A549 (cell line): Measurements from ENCODE around the gene MYDGF. TPM values are rescaled to one million over a fixed set of nuclear protein-coding genes. Genes with fewer than 3 reads are reported as not detected.

ENCODE experiments used
- ATAC-seq, 2 experiments: fragments of 200-7000 bp in 1 of 2; fragments of >200 bp in 1 of 2; cut with Nextera tagmentation in 1 of 2; cut with Tn5 transposase in 1 of 2; 3 replicates each; pipeline versions ENCODE4 v1.8.0 to v1.9.1; 2018 to 2020; ENCODE audit warnings: mild to moderate bottlenecking in 1 of 2, moderate library complexity in 1 of 2
- CTCF ChIA-PET: fragments of 300-600 bp; sonication (Branson Sonifier 250); formaldehyde crosslinking; extraction: SDS; loops from one replicate; lab custom pipeline; 2021; ENCODE audit warnings: antibody characterized with exemption, inconsistent platforms; lab: Yijun Ruan, JAX
- POLR2A ChIA-PET: fragments of 350-600 bp; formaldehyde crosslinking; extraction: SDS; loops from one replicate; lab custom pipeline; 2021; ENCODE audit warnings: antibody characterized with exemption, inconsistent platforms; lab: Yijun Ruan, JAX
- DNase-seq, 2 experiments: peaks; one replicate each; pipeline versions ENCODE4 v3.0.0 to v3.0.0-alpha.2; 2011 to 2016; ENCODE audit warnings: low read depth in 1 of 2, low spot score in 1 of 2
- FAIRE-seq: peaks from 2 replicates; lab custom pipeline; 2011; peaks lifted over from hg19 to GRCh38; lab: Jason Lieb, UNC
- H3K27ac ChIP-seq, 2 experiments: fragments of >200 bp; sonication (Bioruptor Twin); formaldehyde crosslinking; 3 replicates each; pipeline ENCODE4 v1.5.1; 2016 to 2017
- H3K4me1 ChIP-seq: fragments of >200 bp; sonication (Bioruptor Twin); formaldehyde crosslinking; 3 replicates; pipeline ENCODE4 v1.6.1; 2016
- H3K4me2 ChIP-seq: fragments of >200 bp; sonication (Bioruptor Twin); formaldehyde crosslinking; 3 replicates; pipeline ENCODE4 v1.6.1; 2016
- H3K4me3 ChIP-seq: fragments of >200 bp; sonication (Bioruptor Twin); formaldehyde crosslinking; 3 replicates; pipeline ENCODE4 v1.5.1; 2016
- H3K9me3 ChIP-seq: fragments of >200 bp; sonication (Bioruptor Twin); formaldehyde crosslinking; 3 replicates; pipeline ENCODE4 v1.6.1; 2016
- CBX2 ChIP-seq: fragments of 200-600 bp; sonication (generic); IDR thresholded peaks from 2 replicates; pipeline ENCODE4 v1.6.1; 2016; ENCODE audit warnings: low read depth, mild to moderate bottlenecking, borderline replicate concordance
- CHD4 ChIP-seq: fragments of 200-600 bp; sonication (generic); IDR thresholded peaks from 2 replicates; pipeline ENCODE4 v1.6.1; 2016; ENCODE audit warnings: antibody characterized with exemption, mild to moderate bottlenecking, borderline replicate concordance
- CTCF ChIP-seq: fragments of >200 bp; sonication (Bioruptor Twin); formaldehyde crosslinking; IDR thresholded peaks from 3 replicates; pipeline ENCODE4 v1.5.1; 2016
- EHMT2 ChIP-seq: fragments of 200-600 bp; sonication (generic); IDR thresholded peaks from 2 replicates; pipeline ENCODE4 v1.6.1; 2016; ENCODE audit warnings: antibody characterized with exemption, low read depth, mild to moderate bottlenecking, moderate library complexity
- ELK1 ChIP-seq: fragments of 150-350 bp; IDR thresholded peaks from 2 replicates; pipeline ENCODE4 v1.6.1; 2014; ENCODE audit warnings: low read depth, mild to moderate bottlenecking, low read length
- HDAC2 ChIP-seq: fragments of 200-600 bp; sonication (generic); IDR thresholded peaks from 2 replicates; pipeline ENCODE4 v1.6.1; 2016
- HES2 ChIP-seq: fragments of >200 bp; sonication (Bioruptor Twin); formaldehyde crosslinking; IDR thresholded peaks from 2 replicates; pipeline ENCODE4 v1.6.1; 2016
- HEYL ChIP-seq: fragments of 250-450 bp; sonication (Bioruptor Pico); IDR thresholded peaks from 2 replicates; pipeline ENCODE4 v1.8.0; 2021; ENCODE audit warnings: mild to moderate bottlenecking, moderate library complexity
- HMGXB4 ChIP-seq: fragments of 250-450 bp; sonication (Bioruptor Pico); IDR thresholded peaks from 2 replicates; pipeline ENCODE4 v1.5.0; 2021; ENCODE audit warnings: mild to moderate bottlenecking, moderate library complexity, borderline replicate concordance
- HOXA7 ChIP-seq: fragments of 250-450 bp; sonication (Bioruptor Pico); IDR thresholded peaks from 2 replicates; pipeline ENCODE4 v1.5.0; 2020; ENCODE audit warnings: mild to moderate bottlenecking, moderate library complexity
- JUNB ChIP-seq: fragments of >200 bp; sonication (Bioruptor Twin); formaldehyde crosslinking; IDR thresholded peaks from 2 replicates; pipeline ENCODE4 v1.6.1; 2016
- KDM5A ChIP-seq: fragments of 200-600 bp; sonication (generic); IDR thresholded peaks from 2 replicates; pipeline ENCODE4 v1.6.1; 2016; ENCODE audit warnings: antibody characterized with exemption, mild to moderate bottlenecking
- MAFK ChIP-seq: fragments of 450-650 bp; IDR thresholded peaks from 2 replicates; pipeline ENCODE4 v1.6.1; 2014; ENCODE audit not compliant: partially characterized antibody
- MYC ChIP-seq: IDR thresholded peaks from 2 replicates; pipeline ENCODE4 v1.6.1; 2012; ENCODE audit warnings: mild to moderate bottlenecking, inconsistent platforms, low read length, improper control_type of control experiment, borderline replicate concordance
- NFE2L2 ChIP-seq: fragments of 150-350 bp; conservative IDR thresholded peaks from 2 replicates; pipeline ENCODE4 v1.6.1; 2014; ENCODE audit warnings: low read length
- NPAS2 ChIP-seq: fragments of 250-450 bp; sonication (Bioruptor Pico); IDR thresholded peaks from 2 replicates; pipeline ENCODE4 v1.8.0; 2022; ENCODE audit warnings: mild to moderate bottlenecking, moderate library complexity, borderline replicate concordance
- NR3C1 ChIP-seq: fragments of >200 bp; sonication (Bioruptor Twin); formaldehyde crosslinking; IDR thresholded peaks from 3 replicates; pipeline ENCODE4 v1.6.1; 2017
- PBX3 ChIP-seq: IDR thresholded peaks from 2 replicates; pipeline ENCODE4 v1.6.1; 2012
- PHF8 ChIP-seq: fragments of 200-600 bp; sonication (generic); IDR thresholded peaks from 2 replicates; pipeline ENCODE4 v1.6.1; 2016; ENCODE audit warnings: low read depth, mild to moderate bottlenecking, antibody characterized with exemption, moderate library complexity, borderline replicate concordance
- POLR2A ChIP-seq: IDR thresholded peaks from 2 replicates; pipeline ENCODE4 v1.6.1; 2012; ENCODE audit warnings: mild to moderate bottlenecking, low read length
- RAD21 ChIP-seq, 2 experiments: fragments of >200 bp in 1 of 2; sonication (Bioruptor Twin) in 1 of 2; formaldehyde crosslinking in 1 of 2; IDR thresholded peaks in 1 of 2; conservative IDR thresholded peaks in 1 of 2; 2 replicates in 1 of 2; 3 replicates in 1 of 2; pipeline ENCODE4 v1.6.1; 2012 to 2018; ENCODE audit warnings: inconsistent platforms in 1 of 2
- RCOR1 ChIP-seq: fragments of 150-350 bp; IDR thresholded peaks from 2 replicates; pipeline ENCODE4 v1.6.1; 2014; ENCODE audit warnings: antibody characterized with exemption, low read length, low read depth
- RFX5 ChIP-seq: fragments of 450-650 bp; IDR thresholded peaks from 2 replicates; pipeline ENCODE4 v1.7.1; 2014; ENCODE audit warnings: antibody characterized with exemption, mild to moderate bottlenecking, moderate library complexity
- RNF2 ChIP-seq: fragments of 200-600 bp; sonication (generic); IDR thresholded peaks from 2 replicates; pipeline ENCODE4 v1.6.1; 2016; ENCODE audit warnings: low read depth, mild to moderate bottlenecking, antibody characterized with exemption, moderate library complexity, borderline replicate concordance
- USF2 ChIP-seq: fragments of 450-650 bp; IDR thresholded peaks from 2 replicates; pipeline ENCODE4 v1.6.1; 2014; ENCODE audit warnings: antibody characterized with exemption
- ZSCAN20 ChIP-seq: fragments of 250-450 bp; sonication (Bioruptor Pico); IDR thresholded peaks from 2 replicates; pipeline ENCODE4 v1.8.0; 2022; ENCODE audit warnings: mild to moderate bottlenecking, moderate library complexity
- WGBS: methylation state at CpG from one replicate; pipeline ENCODE4 v1.1.6; 2017; ENCODE audit errors: missing lambda C conversion rate; 5-methylcytosine and 5-hydroxymethylcytosine counted together
- polyA plus RNA-seq, 4 experiments: library from polyadenylated mRNA; depleted of rRNA in 3 of 4; stranded (reverse); fragments of >200 nt; fragmentation: RNase III in 1 of 4; extraction: RNeasy Plus Mini Kit Qiagen cat#74134 plus additional on column Dnase treatment in 1 of 4; gene quantifications; 2 replicates in 3 of 4; 3 replicates in 1 of 4; pipeline ENCODE4 v1.2.3, GENCODE V29; 2011 to 2017

Gene MYDGF
- polyA plus RNA-seq, 2 of the 4 experiments (the other 2 are of a cell fraction): 62.1 to 107 TPM

GRCh38 chr19:4624301-4624700 is 45.8 kb downstream of the MYDGF start:
- POLR2A ChIA-PET: no interaction called here

GRCh38 chr19:4622695-4623421 is 47.3 kb downstream of the MYDGF start:
- Histone ChIP-seq H3K4me3 (no peak overlapping the region), H3K4me1 (peaks cover 22% of the 10 kb centered on the region; the same call in 2 of the 3 replicates), H3K4me2 (no peak overlapping the region), H3K27ac (0 out of 6 replicates have a peak overlapping the region, but pooled peaks of 1 of the 2 experiments have one; percentile 30), H3K9me3 (no peaks in the 10 kb centered on the region)
- 61% methylated on average over 12 of the region's 12 CpGs for WGBS
- FAIRE-seq (no peak), ATAC-seq (peak; percentile 57 to 65; a peak in 4 of 6 replicates), DNase-seq (no peak)
- POLR2A ChIA-PET: no interaction called here
- TF ChIP-seq KDM5A (no peak), NFE2L2 (no peak), CBX2 (no peak), EHMT2 (no peak), PBX3 (no peak)
- CTCF ChIA-PET: interaction anchor here (0.6 to 5.9 kb wide), 8 partner anchors 11 to 122 kb away, joined by 3 to 39 read pairs (median 6); no protein-coding TSS in a partner anchor

More at GRCh38 chr19:4624301-4624700, 45.8 kb downstream of the MYDGF start:
- TF ChIP-seq HOXA7 (no peak), HMGXB4 (CRISPR knock-in tag) (no peak), EHMT2 (no peak), MAFK (no peak), CHD4 (no peak), NPAS2 (CRISPR knock-in tag) (no peak), POLR2A (no peak), NR3C1 (no peak), MYC (no peak), HES2 (no peak), HDAC2 (no peak), RCOR1 (no peak), RNF2 (no peak), RAD21 (conservative IDR thresholded peaks at IDR 0.05 in 1 of 2, IDR thresholded peaks at IDR 0.05 in 1 of 2) (no peak)
- H3K9me3 ChIP-seq: no peaks in the 10 kb centered on the region
- no peak overlapping the region for H3K4me3 ChIP-seq
- H3K4me2 ChIP-seq: no peak overlapping the region
- FAIRE-seq (no peak), ATAC-seq (no peak), DNase-seq (no peak)
- WGBS: 68% methylated on average over 5 of the region's 5 CpGs
- peaks cover 22% of the 10 kb centered on the region; the same call in 2 of the 3 replicates for H3K4me1 ChIP-seq
- peak overlapping the region; percentile 40 to 71; a peak in 4 of 6 replicates for H3K27ac ChIP-seq
- CTCF ChIA-PET: interaction anchor here (0.6 to 5.9 kb wide), 10 partner anchors 9 to 108 kb away, joined by 3 to 39 read pairs (median 4); no protein-coding TSS in a partner anchor

GRCh38 chr19:4620675-4621074 is 49.5 kb downstream of the MYDGF start:
- ATAC-seq (no peak), FAIRE-seq (no peak), DNase-seq (no peak)
- H3K27ac ChIP-seq: no peak overlapping the region
- peaks cover 22% of the 10 kb centered on the region; the same call in 2 of the 3 replicates for H3K4me1 ChIP-seq
- H3K4me3 ChIP-seq: no peak overlapping the region
- H3K4me2 ChIP-seq: no peak overlapping the region
- 60% methylated on average over 2 of the region's 2 CpGs for WGBS
- ChIA-PET POLR2A (interaction anchor here (0.6 kb wide), 1 partner anchor 28 kb away, joined by 5 read pairs; no protein-coding TSS in a partner anchor), CTCF (interaction anchor here (1.0 to 5.9 kb wide), 6 partner anchors 13 to 53 kb away, joined by 3 to 39 read pairs (median 4); no protein-coding TSS in a partner anchor)
- H3K9me3 ChIP-seq: no peaks in the 10 kb centered on the region
- TF ChIP-seq ZSCAN20 (CRISPR knock-in tag) (no peak), POLR2A (no peak), HEYL (no peak), PHF8 (no peak), CTCF (no peak), JUNB (no peak), RFX5 (no peak), USF2 (no peak), NR3C1 (no peak), ELK1 (no peak)
